NT2/D1 (cell line): ENCODE measurements around the gene TRMT11.

ENCODE experiments used
- DNase-seq: peaks from one replicate; pipeline ENCODE4 v3.0.0-alpha.2; 2011; ENCODE audit warnings: low read depth, low spot score
- H3K27me3 ChIP-seq: 2 replicates; pipeline ENCODE4 v1.6.0; 2011; ENCODE audit warnings: mild to moderate bottlenecking; ENCODE audit not compliant: insufficient read length, insufficient read depth
- H3K36me3 ChIP-seq: 2 replicates; pipeline ENCODE4 v1.6.1; 2011; ENCODE audit warnings: mild to moderate bottlenecking, low read length, mixed read lengths; ENCODE audit not compliant: insufficient read depth, insufficient read length
- H3K4me1 ChIP-seq: 2 replicates; pipeline ENCODE4 v1.5.1; 2011; ENCODE audit not compliant: insufficient read depth, insufficient read length
- H3K4me3 ChIP-seq: 2 replicates; pipeline ENCODE4 v1.5.1; 2011; ENCODE audit warnings: low read depth; ENCODE audit not compliant: insufficient read length
- H3K9ac ChIP-seq: 2 replicates; pipeline ENCODE4 v1.6.0; 2011; ENCODE audit warnings: low read depth; ENCODE audit not compliant: insufficient read length
- H3K9me3 ChIP-seq: 2 replicates; pipeline ENCODE4 v1.5.1; 2011; ENCODE audit warnings: mild to moderate bottlenecking, low read length; ENCODE audit not compliant: insufficient read depth
- SUZ12 ChIP-seq: IDR thresholded peaks from 2 replicates; pipeline ENCODE4 v1.6.1; 2011; ENCODE audit not compliant: insufficient read length, insufficient read depth; ENCODE audit errors: extremely low read depth
- YY1 ChIP-seq: IDR thresholded peaks from 2 replicates; pipeline ENCODE4 v1.6.1; 2011; ENCODE audit not compliant: insufficient read length, insufficient read depth
- ZNF274 ChIP-seq: IDR thresholded peaks from 2 replicates; pipeline ENCODE4 v1.6.1; 2011; ENCODE audit warnings: mild to moderate bottlenecking, low read depth, low read length

TRMT11 gene

GRCh38 chr6:126026001-126026400 lies 39.7 kb downstream of the TRMT11 start:
- Histone ChIP-seq H3K36me3 (peaks cover 27% of the 10 kb centered on the region), H3K4me1 (no peaks in the 10 kb centered on the region), H3K9me3 (no peaks in the 10 kb centered on the region), H3K4me3 (no peak overlapping the region), H3K9ac (no peak overlapping the region), H3K27me3 (no peaks in the 10 kb centered on the region)
- TF ChIP-seq YY1 (no peak), SUZ12 (no peak), ZNF274 (no peak)
- no peak for DNase-seq

GRCh38 chr6:126027601-126028000 lies 41.3 kb downstream of the TRMT11 start:
- Histone ChIP-seq H3K36me3 (peaks cover 12% of the 10 kb centered on the region), H3K27me3 (no peaks in the 10 kb centered on the region), H3K4me1 (no peaks in the 10 kb centered on the region), H3K9ac (no peak overlapping the region), H3K9me3 (no peaks in the 10 kb centered on the region), H3K4me3 (no peak overlapping the region)
- DNase-seq: no peak
- TF ChIP-seq SUZ12 (no peak), YY1 (no peak), ZNF274 (no peak)

GRCh38 chr6:126030045-126030444 lies 43.7 kb downstream of the TRMT11 start:
- no peak for DNase-seq
- H3K36me3 ChIP-seq: peaks cover 8% of the 10 kb centered on the region
- TF ChIP-seq ZNF274: no peak

GRCh38 chr6:126033696-126034095 lies 47.4 kb downstream of the TRMT11 start:
- Histone ChIP-seq H3K36me3 (peaks cover 6% of the 10 kb centered on the region), H3K4me1 (no peaks in the 10 kb centered on the region), H3K9ac (no peak overlapping the region), H3K27me3 (no peaks in the 10 kb centered on the region), H3K9me3 (no peaks in the 10 kb centered on the region), H3K4me3 (no peak overlapping the region)
- DNase-seq: peak; percentile 18
- TF ChIP-seq YY1 (no peak), SUZ12 (no peak), ZNF274 (no peak)

More at GRCh38 chr6:126030045-126030444, 43.7 kb downstream of the TRMT11 start:
- H3K4me3 ChIP-seq: no peak overlapping the region
- H3K27me3 ChIP-seq: no peaks in the 10 kb centered on the region
- no peaks in the 10 kb centered on the region for H3K4me1 ChIP-seq
- no peak overlapping the region for H3K9ac ChIP-seq
- H3K9me3 ChIP-seq: no peaks in the 10 kb centered on the region

- Histone ChIP-seq H3K9me3 (no peaks in the 10 kb centered on the region), H3K27me3 (no peaks in the 10 kb centered on the region), H3K4me1 (no peaks in the 10 kb centered on the region), H3K9ac (no peak overlapping the region), H3K4me3 (no peak overlapping the region), H3K36me3 (peaks cover 6% of the 10 kb centered on the region)
- no peak for TF ChIP-seq SUZ12
- no peak for TF ChIP-seq ZNF274
- TF ChIP-seq YY1: no peak
- DNase-seq: no peak
These were observed 48.3 kb downstream of the TRMT11 start for GRCh38 chr6:126034656-126035055.

- no peaks in the 10 kb centered on the region for H3K27me3 ChIP-seq
- no peaks in the 10 kb centered on the region for H3K9me3 ChIP-seq
- H3K9ac ChIP-seq: no peak overlapping the region
- no peak overlapping the region for H3K4me3 ChIP-seq
- peaks cover 8% of the 10 kb centered on the region for H3K36me3 ChIP-seq
- no peaks in the 10 kb centered on the region for H3K4me1 ChIP-seq
- no peak for TF ChIP-seq YY1
- TF ChIP-seq SUZ12: no peak
- TF ChIP-seq ZNF274: no peak
- no peak for DNase-seq
These were observed 49.4 kb downstream of the TRMT11 start for GRCh38 chr6:126035764-126036163.

- DNase-seq: no peak
- Histone ChIP-seq H3K4me3 (no peak overlapping the region), H3K9ac (no peak overlapping the region), H3K9me3 (no peaks in the 10 kb centered on the region), H3K4me1 (no peaks in the 10 kb centered on the region), H3K36me3 (peaks cover 16% of the 10 kb centered on the region), H3K27me3 (no peaks in the 10 kb centered on the region)
- TF ChIP-seq YY1 (no peak), ZNF274 (no peak), SUZ12 (no peak)
These were observed 51.9 kb downstream of the TRMT11 start for GRCh38 chr6:126038234-126038633.

- H3K4me3 ChIP-seq: no peak overlapping the region
- no peak for TF ChIP-seq YY1
- TF ChIP-seq SUZ12: no peak
- TF ChIP-seq ZNF274: no peak
- H3K36me3 ChIP-seq: peaks cover 14% of the 10 kb centered on the region
- DNase-seq: peak; percentile 23
- H3K9me3 ChIP-seq: no peaks in the 10 kb centered on the region
- H3K9ac ChIP-seq: no peak overlapping the region
- H3K4me1 ChIP-seq: no peaks in the 10 kb centered on the region
- H3K27me3 ChIP-seq: no peaks in the 10 kb centered on the region
These were observed 52.9 kb downstream of the TRMT11 start for GRCh38 chr6:126039284-126039683.
